IMR-90 (cell line): ENCODE results near the gene OBP2A. TPM values are rescaled to one million over a fixed set of nuclear protein-coding genes. Genes with fewer than 3 reads are reported as not detected.
"Not testable (repeated sequence)": the region's sequence is repeated elsewhere in the genome, so short reads cannot be mapped to it uniquely, and the experiment has no call there.

ENCODE experiments used
- ATAC-seq: fragments of 200-7000 bp; cut with Tn5 transposase; 2 replicates; pipeline ENCODE4 v1.9.1; 2020; ENCODE audit warnings: low read depth, mild to moderate bottlenecking, moderate library complexity
- BruUV-seq: library from RNA; stranded (reverse); fragments of 400-500 nt; replicated peaks from 2 replicates; lab custom pipeline; 2021; lab: Mats Ljungman, UMichigan
- CTCF ChIA-PET: fragments of 300-600 bp; formaldehyde crosslinking; extraction: SDS; loops from one replicate; lab custom pipeline; 2021; ENCODE audit warnings: antibody characterized with exemption; lab: Yijun Ruan, JAX
- POLR2A ChIA-PET: fragments of 300-600 bp; sonication (Branson Sonifier 250); formaldehyde crosslinking; loops from one replicate; lab custom pipeline; 2022; ENCODE audit warnings: antibody characterized with exemption; ENCODE audit not compliant: unreplicated experiment; lab: Charles Lee
- DNase-seq: peaks from one replicate; pipeline ENCODE4 v3.0.0; 2013
- H2AFZ ChIP-seq: replicated peaks from 2 replicates; pipeline ENCODE3; 2013; ENCODE audit warnings: low read length, mild to moderate bottlenecking; ENCODE audit not compliant: poor library complexity
- H2AK5ac ChIP-seq: 2 replicates; pipeline ENCODE4 v1.6.1; 2013; ENCODE audit warnings: low read depth, low read length, inconsistent platforms
- H2AK9ac ChIP-seq: replicated peaks from 2 replicates; pipeline ENCODE3; 2013; ENCODE audit warnings: mild to moderate bottlenecking, low read depth, low read length, moderate library complexity; ENCODE audit not compliant: poor library complexity
- H2BK120ac ChIP-seq: 2 replicates; pipeline ENCODE4 v1.6.1; 2013; ENCODE audit warnings: low read depth, low read length, inconsistent platforms
- H2BK15ac ChIP-seq: 3 replicates; pipeline ENCODE4 v1.6.1; 2013; ENCODE audit warnings: low read depth, low read length, inconsistent platforms
- H2BK20ac ChIP-seq: 2 replicates; pipeline ENCODE4 v1.6.1; 2013; ENCODE audit warnings: low read depth, mild to moderate bottlenecking, inconsistent platforms, low read length, moderate library complexity
- H2BK5ac ChIP-seq: 2 replicates; pipeline ENCODE4 v1.6.1; 2013; ENCODE audit warnings: mild to moderate bottlenecking, low read depth, low read length, inconsistent platforms; ENCODE audit not compliant: poor library complexity, severe bottlenecking
- H3K14ac ChIP-seq: replicated peaks from 2 replicates; pipeline ENCODE4 v1.6.1; 2013; ENCODE audit warnings: low read depth, low read length, inconsistent platforms
- H3K18ac ChIP-seq: 2 replicates; pipeline ENCODE4 v1.6.1; 2013; ENCODE audit warnings: low read depth, low read length, control low read depth
- H3K23ac ChIP-seq: 2 replicates; pipeline ENCODE4 v1.6.1; 2013; ENCODE audit warnings: low read depth, low read length, inconsistent platforms
- H3K27ac ChIP-seq: 2 replicates; pipeline ENCODE4 v1.5.1; 2013; ENCODE audit warnings: mild to moderate bottlenecking, control low read depth, low read length; ENCODE audit not compliant: insufficient read depth
- H3K27me3 ChIP-seq: 2 replicates; pipeline ENCODE4 v1.6.1; 2013; ENCODE audit warnings: low read length; ENCODE audit not compliant: control insufficient read depth, insufficient read depth
- H3K36me3 ChIP-seq: 2 replicates; pipeline ENCODE4 v1.6.1; 2013; ENCODE audit warnings: low read length, mixed read lengths; ENCODE audit not compliant: control insufficient read depth, insufficient read depth
- H3K4ac ChIP-seq: 2 replicates; pipeline ENCODE4 v1.6.1; 2013; ENCODE audit warnings: low read depth, low read length, inconsistent platforms
- H3K4me1 ChIP-seq: 2 replicates; pipeline ENCODE4 v1.6.1; 2013; ENCODE audit warnings: low read length, mixed read lengths; ENCODE audit not compliant: control insufficient read depth, insufficient read depth
- H3K4me2 ChIP-seq: 2 replicates; pipeline ENCODE4 v1.6.1; 2013; ENCODE audit warnings: low read depth, mild to moderate bottlenecking, control low read depth, low read length, moderate library complexity
- H3K4me3 ChIP-seq: 2 replicates; pipeline ENCODE4 v1.5.1; 2013; ENCODE audit warnings: low read depth, mild to moderate bottlenecking, control low read depth, low read length, moderate library complexity; ENCODE audit not compliant: insufficient read depth
- H3K56ac ChIP-seq: 2 replicates; pipeline ENCODE4 v1.6.1; 2013; ENCODE audit warnings: low read length, inconsistent platforms; ENCODE audit not compliant: insufficient read depth; ENCODE audit errors: extremely low read depth
- H3K79me1 ChIP-seq, 2 experiments: 2 replicates each; pipeline ENCODE4 v1.6.1; 2013; ENCODE audit warnings: low read length in 2 of 2, inconsistent platforms in 1 of 2, low read depth in 1 of 2
- H3K9ac ChIP-seq: 2 replicates; pipeline ENCODE4 v1.6.1; 2013; ENCODE audit warnings: low read depth, low read length, control low read depth
- H3K9me1 ChIP-seq: 2 replicates; pipeline ENCODE4 v1.6.1; 2013; ENCODE audit warnings: low read length, inconsistent platforms; ENCODE audit not compliant: insufficient read depth
- H3K9me3 ChIP-seq: 2 replicates; pipeline ENCODE4 v1.6.1; 2013; ENCODE audit warnings: low read length; ENCODE audit not compliant: control insufficient read depth, insufficient read depth
- H4K20me1 ChIP-seq: 2 replicates; pipeline ENCODE4 v1.6.1; 2013; ENCODE audit warnings: low read length, inconsistent platforms; ENCODE audit not compliant: insufficient read depth
- H4K5ac ChIP-seq: 2 replicates; pipeline ENCODE4 v1.6.1; 2013; ENCODE audit warnings: mild to moderate bottlenecking, low read depth, low read length, control low read depth
- H4K8ac ChIP-seq, 2 experiments: 2 replicates each; pipeline ENCODE4 v1.6.1; 2013; ENCODE audit warnings: low read depth in 2 of 2, low read length in 2 of 2, control low read depth in 1 of 2, inconsistent platforms in 1 of 2
- H4K91ac ChIP-seq: 2 replicates; pipeline ENCODE4 v1.6.1; 2013; ENCODE audit warnings: low read depth, low read length, inconsistent platforms; ENCODE audit not compliant: insufficient read depth
- WGBS, 2 experiments: methylation state at CpG; one replicate each; pipeline versions ENCODE4 v1.1.5 to v1.1.7; 2013; ENCODE audit warnings: missing lambda C conversion rate in 2 of 2; ENCODE audit not compliant: insufficient read length in 1 of 2; ENCODE audit errors: extremely low coverage in 2 of 2; 5-methylcytosine and 5-hydroxymethylcytosine counted together
- dilution Hi-C: fragments of 300-500 bp; cut with HindIII; formaldehyde crosslinking; loops from one replicate; pipeline ENCODE4 v1.14.3; 2018; ENCODE audit warnings: low sequenced_read_pairs; ENCODE audit not compliant: unreplicated experiment
- in situ Hi-C: fragments of 300-500 bp; cut with MboI; formaldehyde crosslinking; loops from 3 replicates; pipeline ENCODE4 v1.14.3; 2019; ENCODE audit warnings: low sequenced_read_pairs, inconsistent platforms, mixed read lengths
- intact Hi-C: fragments of 100-400 bp; cut with micrococcal nuclease; formaldehyde crosslinking; loops from 2 replicates; pipeline ENCODE4 v1.10.0; 2022
- polyA plus RNA-seq, 3 experiments: library from polyadenylated mRNA; depleted of rRNA; stranded (reverse); fragments of >200 nt; gene quantifications; 2 replicates each; pipeline ENCODE4 v1.2.3, GENCODE V29; 2012; ENCODE audit warnings: low replicate concordance in 1 of 3
- total RNA-seq: library from RNA; depleted of rRNA; stranded (reverse); fragments of >200 nt; gene quantifications from 2 replicates; pipeline ENCODE4 v1.2.3, GENCODE V29; 2012

OBP2A gene
- total and polyA plus RNA-seq, 2 of the 4 experiments (the other 2 are of a cell fraction): not detected

- BruUV-seq, dilution Hi-C loops: not testable (repeated sequence)
Measured at GRCh38 chr9:135534826-135535225, 11.1 kb upstream of the OBP2A start.

GRCh38 chr9:135535631-135536030 lies 10.3 kb upstream of the OBP2A start:
- H3K4me2 ChIP-seq, H2AK9ac ChIP-seq, H3K18ac ChIP-seq, H4K20me1 ChIP-seq, dilution Hi-C loops, H3K14ac ChIP-seq, BruUV-seq, H3K27ac ChIP-seq, H4K5ac ChIP-seq, H3K56ac ChIP-seq, H2AFZ ChIP-seq, H2BK20ac ChIP-seq, DNase-seq, H3K4ac ChIP-seq, H4K91ac ChIP-seq, H3K4me3 ChIP-seq, POLR2A ChIA-PET, H2AK5ac ChIP-seq, CTCF ChIA-PET, H2BK5ac ChIP-seq, H2BK15ac ChIP-seq, H4K8ac ChIP-seq, H3K79me1 ChIP-seq, ATAC-seq, intact Hi-C loops, H3K23ac ChIP-seq, H3K9me3 ChIP-seq, H3K9ac ChIP-seq, H3K36me3 ChIP-seq, in situ Hi-C loops, H3K27me3 ChIP-seq, H2BK120ac ChIP-seq, H3K4me1 ChIP-seq, H3K9me1 ChIP-seq: not testable (repeated sequence)
- no CpG with 5 or more reads among the region's 13 CpGs for WGBS, 2 experiments

More at GRCh38 chr9:135534826-135535225, 11.1 kb upstream of the OBP2A start:
- H3K4me1 ChIP-seq, H4K91ac ChIP-seq, H3K56ac ChIP-seq, H4K8ac ChIP-seq, H2BK120ac ChIP-seq, H3K9ac ChIP-seq, in situ Hi-C loops, ATAC-seq, H4K20me1 ChIP-seq, DNase-seq, H2AK5ac ChIP-seq, CTCF ChIA-PET, H2AK9ac ChIP-seq, H2BK15ac ChIP-seq, H2BK20ac ChIP-seq, H3K14ac ChIP-seq, intact Hi-C loops, H3K4ac ChIP-seq, H3K9me3 ChIP-seq, H4K5ac ChIP-seq, H3K4me3 ChIP-seq, H3K23ac ChIP-seq, H3K27me3 ChIP-seq, H3K36me3 ChIP-seq, H3K9me1 ChIP-seq, POLR2A ChIA-PET, H2BK5ac ChIP-seq, H3K79me1 ChIP-seq, H3K27ac ChIP-seq, H2AFZ ChIP-seq, H3K4me2 ChIP-seq, H3K18ac ChIP-seq: not testable (repeated sequence)
- 17% methylated on average over 1 of the region's 4 CpGs; no CpG with 5 or more reads in 1 of the 2 experiments for WGBS, 2 experiments
